HUES6 (cell line): ENCODE data around the gene TMEM95.

Source experiments
- H3K27ac ChIP-seq: 2 replicates; pipeline ENCODE4 v1.7.0; 2013; ENCODE audit warnings: low read depth, mild to moderate bottlenecking, low read length, inconsistent platforms
- H3K27me3 ChIP-seq: 2 replicates; pipeline ENCODE4 v1.6.1; 2013; ENCODE audit warnings: low read length; ENCODE audit not compliant: control insufficient read depth, insufficient read depth
- H3K36me3 ChIP-seq: 2 replicates; pipeline ENCODE4 v1.6.1; 2013; ENCODE audit warnings: low read length; ENCODE audit not compliant: control insufficient read depth, insufficient read depth
- H3K4me1 ChIP-seq: 2 replicates; pipeline ENCODE4 v1.6.1; 2013; ENCODE audit warnings: low read length; ENCODE audit not compliant: control insufficient read depth, insufficient read depth
- H3K4me3 ChIP-seq: 2 replicates; pipeline ENCODE4 v1.5.1; 2013; ENCODE audit warnings: low read depth, low read length
- H3K9ac ChIP-seq: one replicate; pipeline ENCODE4 v1.6.1; 2013; ENCODE audit warnings: mild to moderate bottlenecking, low read length
- H3K9me3 ChIP-seq: 2 replicates; pipeline ENCODE4 v1.6.1; 2013; ENCODE audit warnings: low read depth, low read length; ENCODE audit not compliant: control insufficient read depth, insufficient read depth

The TMEM95 gene

GRCh38 chr17:7398612-7399011 is 43.7 kb downstream of the TMEM95 start:
- H3K27me3 ChIP-seq: no peaks in the 10 kb centered on the region
- no peak overlapping the region for H3K27ac ChIP-seq
- peaks cover 6% of the 10 kb centered on the region for H3K4me1 ChIP-seq
- H3K36me3 ChIP-seq: peaks cover 2% of the 10 kb centered on the region; the same call in 1 of the 2 replicates
- no peaks in the 10 kb centered on the region for H3K9me3 ChIP-seq
- H3K4me3 ChIP-seq: no peak overlapping the region
- no peak overlapping the region for H3K9ac ChIP-seq

GRCh38 chr17:7403043-7403726 is 48.2 kb downstream of the TMEM95 start:
- Histone ChIP-seq H3K36me3 (peaks cover 2% of the 10 kb centered on the region; the same call in 1 of the 2 replicates), H3K27me3 (no peaks in the 10 kb centered on the region), H3K27ac (peak overlapping the region; percentile 29; the same call in 1 of the 2 replicates), H3K9ac (peak overlapping the region; percentile 46), H3K4me3 (peak overlapping the region; percentile 75), H3K4me1 (peaks cover 19% of the 10 kb centered on the region), H3K9me3 (no peaks in the 10 kb centered on the region)

- Histone ChIP-seq H3K9ac (peak overlapping the region; percentile 46), H3K9me3 (no peaks in the 10 kb centered on the region), H3K27ac (peak overlapping the region; percentile 29; the same call in 1 of the 2 replicates), H3K27me3 (peaks cover 2% of the 10 kb centered on the region; the same call in 1 of the 2 replicates), H3K4me1 (peaks cover 21% of the 10 kb centered on the region), H3K4me3 (peak overlapping the region; percentile 75), H3K36me3 (peaks cover 5% of the 10 kb centered on the region)
Observed at GRCh38 chr17:7403727-7403976, 48.7 kb downstream of the TMEM95 start.

GRCh38 chr17:7403977-7404736 is 49.2 kb downstream of the TMEM95 start, which contains the start of gene TMEM256:
Gene TMEM256, minus strand, starts transcription at chr17:7404097. Its CDS starts 13 bp downstream, at chr17:7404084.
- Histone ChIP-seq H3K27ac (peak within 1 kb of the TSS; percentile 50; the same call in 1 of the 2 replicates), H3K27me3 (peaks cover 4% of the 10 kb centered on the region; the same call in 1 of the 2 replicates), H3K9ac (peak within 1 kb of the TSS; percentile 46)

GRCh38 chr17:7404737-7405349 is 49.9 kb downstream of the TMEM95 start:
- peak overlapping the region; percentile 75 for H3K4me3 ChIP-seq
- peak overlapping the region; percentile 50; the same call in 1 of the 2 replicates for H3K27ac ChIP-seq
- no peaks in the 10 kb centered on the region for H3K9me3 ChIP-seq
- H3K4me1 ChIP-seq: peaks cover 21% of the 10 kb centered on the region
- H3K9ac ChIP-seq: peak overlapping the region; percentile 75
- H3K36me3 ChIP-seq: peaks cover 17% of the 10 kb centered on the region
- H3K27me3 ChIP-seq: peaks cover 4% of the 10 kb centered on the region; the same call in 1 of the 2 replicates

More at GRCh38 chr17:7403977-7404736, 49.2 kb downstream of the TMEM95 start, which contains the start of gene TMEM256:
- no peaks in the 10 kb centered on the region for H3K9me3 ChIP-seq
- H3K36me3 ChIP-seq: peaks cover 11% of the 10 kb centered on the region
- H3K4me1 ChIP-seq: peaks cover 21% of the 10 kb centered on the region
- peak within 1 kb of the TSS; percentile 75 for H3K4me3 ChIP-seq

GRCh38 chr17:7405350-7406234 is 50.6 kb downstream of the TMEM95 start:
- Histone ChIP-seq H3K9me3 (no peaks in the 10 kb centered on the region), H3K4me1 (peaks cover 21% of the 10 kb centered on the region), H3K27me3 (peaks cover 4% of the 10 kb centered on the region; the same call in 1 of the 2 replicates), H3K36me3 (peaks cover 25% of the 10 kb centered on the region), H3K9ac (peak overlapping the region; percentile 75), H3K4me3 (peak overlapping the region; percentile 75), H3K27ac (peak overlapping the region; percentile 50; the same call in 1 of the 2 replicates)

GRCh38 chr17:7406235-7406825 is 51.4 kb downstream of the TMEM95 start:
- Histone ChIP-seq H3K27me3 (peaks cover 4% of the 10 kb centered on the region; the same call in 1 of the 2 replicates), H3K9me3 (no peaks in the 10 kb centered on the region), H3K27ac (no peak overlapping the region), H3K9ac (peak overlapping the region; percentile 70), H3K4me3 (peak overlapping the region; percentile 75), H3K36me3 (peaks cover 29% of the 10 kb centered on the region), H3K4me1 (peaks cover 21% of the 10 kb centered on the region)
